HG02623 (cell line): ENCODE data around the gene MBD5.

Source experiments
- ATAC-seq: cut with Tn5 transposase; IDR thresholded peaks from one replicate; pipeline ENCODE4 v1.9.1; 2021; ENCODE audit warnings: moderate library complexity; ENCODE audit not compliant: unreplicated experiment

The MBD5 gene

DNA sequence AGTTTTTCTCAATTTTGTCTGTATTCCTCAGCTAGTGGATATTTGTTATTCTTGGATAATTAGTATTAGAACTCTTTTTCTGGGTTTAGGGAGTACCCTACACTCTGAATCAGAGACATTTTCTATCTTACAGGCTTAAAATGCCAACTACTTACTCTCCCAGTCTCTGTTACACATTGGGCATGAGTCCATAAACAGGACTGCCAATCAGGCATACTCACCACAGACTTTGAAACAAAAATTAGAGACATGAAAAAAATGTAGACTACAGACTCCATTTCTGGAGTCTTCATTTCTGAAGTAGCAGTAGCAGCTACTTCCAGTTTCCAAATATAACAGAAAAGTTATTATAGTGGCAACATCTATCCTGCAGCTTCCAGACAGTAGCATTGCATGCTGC, 279.7 kb downstream of the MBD5 start:
- no peak for ATAC-seq

GRCh38 chr2:148301362-148301761, 280.5 kb downstream of the MBD5 start:
- ATAC-seq = no peak

DNA sequence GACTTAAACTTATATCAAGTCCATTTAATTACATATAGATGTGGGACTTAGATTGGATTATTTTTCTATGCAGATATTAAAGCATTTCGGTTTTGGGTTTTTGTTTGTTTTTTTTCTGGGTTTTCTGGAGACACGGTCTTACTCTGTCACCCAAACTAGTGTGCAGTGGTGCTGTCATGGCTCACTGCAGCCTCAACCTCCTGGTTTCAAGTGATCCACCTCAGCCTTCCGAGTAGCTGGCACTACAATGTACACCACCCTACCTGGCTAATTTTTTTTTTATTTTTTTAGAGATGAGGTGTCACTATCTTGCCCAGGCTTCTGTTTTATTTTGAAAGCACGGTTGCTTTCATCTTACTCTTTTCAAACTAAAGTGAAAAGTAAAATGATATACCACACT, 281.6 kb downstream of the MBD5 start:
- no peak for ATAC-seq

- no peak for ATAC-seq
These were observed 282.3 kb downstream of the MBD5 start for GRCh38 chr2:148303161-148303560.

- no peak for ATAC-seq
These were observed 284.6 kb downstream of the MBD5 start for GRCh38 chr2:148305476-148305875.

DNA sequence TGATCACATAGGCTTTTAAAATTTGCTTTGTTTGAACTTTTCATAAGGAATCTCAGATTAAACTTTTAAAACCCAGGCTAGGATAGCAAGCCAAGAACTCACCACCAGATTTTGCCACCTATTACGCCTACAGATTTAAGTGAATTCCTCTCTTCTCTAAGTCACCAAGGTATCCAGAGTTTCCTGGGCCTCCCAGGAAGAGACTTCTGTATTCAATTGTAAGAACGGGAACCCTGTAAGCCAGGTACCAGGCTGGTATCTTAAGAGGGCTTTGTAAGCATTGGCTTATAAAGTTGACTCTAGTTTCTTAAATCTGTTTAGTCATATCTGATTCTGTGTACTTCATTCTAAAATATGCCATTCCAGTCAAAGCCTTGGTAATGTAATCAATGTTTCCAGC, 285.1 kb downstream of the MBD5 start:
- ATAC-seq = no peak

- no peak for ATAC-seq
These were observed 296.7 kb downstream of the MBD5 start for GRCh38 chr2:148317598-148317997.

GRCh38 chr2:148338541-148338940, 317.6 kb downstream of the MBD5 start:
- no peak for ATAC-seq

DNA sequence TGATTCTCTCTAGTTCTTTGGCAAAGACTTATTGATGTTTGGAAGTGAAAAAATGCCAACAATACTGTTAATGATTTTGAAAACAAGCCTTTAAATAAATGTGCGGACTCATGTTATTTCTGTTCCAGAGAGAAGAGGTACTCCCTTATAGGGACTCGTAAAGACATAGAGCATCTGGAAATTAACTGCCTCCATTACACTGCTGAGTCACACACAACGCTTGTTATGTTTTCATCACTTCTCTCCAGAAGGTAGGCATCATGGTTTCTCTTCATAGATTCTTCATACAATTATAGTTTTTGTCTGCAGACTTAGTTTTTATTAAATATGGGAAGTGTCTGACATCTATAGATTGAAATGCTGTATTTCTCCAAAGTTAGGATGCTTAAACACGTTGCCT, 321.2 kb downstream of the MBD5 start:
- ATAC-seq = no peak

DNA sequence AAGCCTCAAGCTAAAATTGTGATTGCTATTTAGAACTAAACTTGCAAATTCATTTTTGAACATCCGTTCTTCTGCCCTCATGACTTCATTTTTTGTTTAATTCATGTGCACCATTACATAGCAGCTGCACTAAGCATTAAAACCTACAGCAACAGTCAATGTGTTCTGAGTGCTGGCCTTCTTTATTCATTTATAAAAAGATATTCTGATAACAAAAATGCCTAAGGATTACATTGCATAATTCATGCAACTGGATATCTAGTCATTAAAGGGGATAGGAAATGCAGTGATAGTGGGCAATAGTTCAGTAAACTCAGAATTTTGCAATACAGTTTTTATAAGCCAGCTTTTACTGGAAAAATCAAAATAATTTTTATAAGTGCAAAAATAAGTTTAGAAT, 329.3 kb downstream of the MBD5 start:
- ATAC-seq = no peak

DNA sequence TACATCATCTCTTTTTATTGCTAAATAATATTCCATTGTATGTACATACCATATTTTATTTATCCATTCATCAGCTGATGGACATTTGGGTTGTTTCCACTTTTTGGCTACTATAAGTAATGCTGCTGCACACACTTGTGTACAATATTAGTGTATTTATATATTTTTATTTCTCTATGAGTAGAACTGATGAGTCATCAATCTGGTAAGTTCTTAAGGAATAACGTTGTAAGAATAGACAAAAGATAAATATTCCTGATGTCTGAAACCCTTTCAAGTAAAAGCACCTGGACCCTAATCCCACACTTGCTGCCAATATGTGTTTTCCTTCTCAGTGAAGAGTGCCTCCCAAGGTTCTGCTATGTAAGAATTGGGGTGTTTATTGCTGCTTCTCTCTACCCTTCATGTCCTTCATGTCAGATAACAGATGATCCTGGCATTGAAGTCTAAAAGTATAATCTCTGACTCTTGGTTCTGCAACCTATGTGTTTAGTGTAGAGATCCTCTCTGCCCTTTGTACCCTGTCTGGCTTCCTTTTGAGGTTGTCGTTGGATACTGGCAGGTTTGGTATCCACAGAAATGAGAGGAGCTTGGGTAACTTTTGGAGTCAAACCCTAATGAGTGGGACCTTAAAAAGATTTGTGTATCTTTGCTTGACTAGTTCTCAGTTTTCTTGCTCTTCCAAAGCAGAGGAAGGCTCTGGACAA, 330.7 kb downstream of the MBD5 start:
- ATAC-seq = no peak

DNA sequence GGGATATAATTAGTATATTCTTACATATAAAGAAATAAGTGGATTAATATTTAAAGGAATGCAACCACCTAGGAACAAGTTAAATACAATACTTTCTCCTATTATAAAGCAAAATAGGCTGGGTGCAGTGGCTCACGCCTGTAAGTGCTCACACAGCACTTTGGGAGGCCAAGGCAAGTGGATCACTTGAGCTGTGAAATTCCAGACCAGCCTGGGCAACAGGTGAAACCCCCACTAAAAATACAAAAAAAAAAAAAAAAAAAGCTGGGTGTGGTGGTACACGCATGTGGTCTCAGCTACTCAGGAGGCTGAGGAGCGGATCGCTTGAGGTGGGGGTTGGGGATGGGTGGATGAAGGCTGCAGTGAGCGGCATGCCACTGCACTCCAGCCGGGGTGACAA, 337.5 kb downstream of the MBD5 start:
- no peak for ATAC-seq

GRCh38 chr2:148360662-148361061, 339.8 kb downstream of the MBD5 start:
- no peak for ATAC-seq

DNA sequence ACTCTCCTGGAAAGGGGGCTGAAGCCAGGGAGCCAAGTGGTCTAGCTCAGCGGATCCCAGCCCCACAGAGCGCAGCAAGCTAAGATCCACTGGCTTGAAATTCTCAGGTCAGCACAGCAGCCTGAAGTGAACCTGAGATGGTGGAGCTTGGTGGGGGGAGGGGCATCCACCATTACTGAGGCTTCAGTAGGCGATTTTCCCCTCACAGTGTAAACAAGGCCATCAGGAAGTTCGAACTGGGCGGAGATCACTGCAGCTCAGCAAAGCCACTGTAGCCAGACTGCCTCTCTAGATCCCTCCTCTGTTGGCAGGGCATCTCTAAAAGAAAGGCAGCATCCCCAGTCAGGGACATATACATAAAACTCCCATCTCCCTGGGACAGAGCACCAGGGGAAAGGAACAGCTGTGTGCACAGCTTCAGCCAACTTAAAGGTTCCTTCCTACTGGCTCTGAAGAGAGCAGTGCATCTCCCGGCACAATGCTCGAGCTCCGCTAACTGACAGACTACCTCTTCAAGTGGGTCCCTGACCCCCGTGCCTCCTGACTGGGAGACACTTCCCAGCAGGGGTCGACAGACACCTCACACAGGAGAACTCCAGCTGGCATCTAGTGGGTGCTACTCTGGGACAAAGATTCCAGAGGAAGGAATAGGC, 341.4 kb downstream of the MBD5 start:
- ATAC-seq = no peak

- ATAC-seq = no peak
These were observed 354.3 kb downstream of the MBD5 start for GRCh38 chr2:148375214-148375613.

DNA sequence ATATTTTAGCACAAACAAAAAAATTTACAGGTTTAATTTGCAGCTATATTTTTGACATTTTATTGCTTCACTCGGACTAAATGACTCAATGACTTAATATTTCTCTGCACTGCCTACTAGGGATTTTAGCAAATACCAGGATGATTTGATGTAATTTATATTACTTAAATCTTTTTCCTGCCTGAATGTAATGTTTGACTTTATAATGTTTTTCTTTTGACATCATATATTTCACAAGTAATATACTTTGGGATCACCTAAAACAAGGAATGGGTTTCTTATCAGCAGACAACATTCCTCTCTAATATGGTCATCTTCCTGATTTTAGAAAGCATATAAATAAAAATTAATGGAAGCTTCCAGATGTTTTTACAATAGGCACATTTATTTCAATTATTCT, 370.4 kb downstream of the MBD5 start:
- no peak for ATAC-seq

GRCh38 chr2:148402786-148403185, 381.9 kb downstream of the MBD5 start:
- ATAC-seq = no peak

- no peak for ATAC-seq
These were observed 390.0 kb downstream of the MBD5 start for GRCh38 chr2:148410899-148411298.

DNA sequence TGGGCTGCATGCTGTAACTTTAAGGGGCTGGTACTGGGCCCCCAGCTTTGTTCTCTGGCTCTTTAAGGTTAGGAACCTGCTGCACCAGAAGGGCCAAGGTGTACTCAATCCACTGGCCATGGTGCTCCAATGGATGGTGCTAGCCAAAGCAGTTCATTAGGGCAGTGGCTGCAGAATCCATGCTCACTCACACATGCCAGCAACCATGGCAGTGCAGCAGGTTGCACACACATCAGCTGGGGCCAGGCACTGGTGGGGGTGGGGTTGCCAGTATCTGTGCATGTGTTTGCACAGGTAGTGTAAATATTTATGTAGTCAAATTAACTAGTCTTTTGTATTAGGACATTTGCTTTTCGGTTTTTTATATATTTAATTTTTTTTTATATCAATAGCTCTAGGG, 395.4 kb downstream of the MBD5 start:
- no peak for ATAC-seq

GRCh38 chr2:148430101-148430500, 409.2 kb downstream of the MBD5 start:
- ATAC-seq = no peak

GRCh38 chr2:148447877-148448276, 427.0 kb downstream of the MBD5 start:
- no peak for ATAC-seq

DNA sequence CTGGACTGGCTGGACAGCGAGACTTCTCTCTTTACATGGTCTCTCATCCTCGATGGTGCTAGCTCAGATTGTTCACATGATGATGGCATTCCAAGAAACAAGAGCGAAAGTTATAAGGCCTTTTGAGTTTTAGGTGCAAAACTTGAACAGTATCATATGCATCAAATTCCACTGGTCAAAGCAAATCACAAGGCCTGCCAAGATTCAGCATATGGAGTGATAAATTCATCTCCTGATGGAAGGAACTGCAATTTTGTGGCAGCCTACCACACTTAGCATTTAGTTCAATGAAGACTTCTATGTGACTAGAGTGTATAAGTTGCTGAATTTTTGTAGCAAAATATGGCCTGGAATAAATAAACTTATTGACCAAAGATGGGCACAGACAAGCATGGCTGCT, 429.6 kb downstream of the MBD5 start:
- ATAC-seq = no peak

GRCh38 chr2:148451046-148451445, 430.2 kb downstream of the MBD5 start:
- ATAC-seq = no peak
